Aorta (tissue), 5 donors: ENCODE measurements around the gene PTPRF. TPM values are rescaled to one million over a fixed set of nuclear protein-coding genes. Genes with fewer than 3 reads are reported as not detected.

ENCODE experiments used
- ATAC-seq: fragments of 200-7000 bp; cut with Tn5 transposase; one replicate; pipeline ENCODE4 v1.9.1; 2022; ENCODE audit warnings: moderate library complexity; ENCODE audit not compliant: low FRiP score
- DNase-seq, 2 donors: peaks; one replicate each; pipeline ENCODE4 v3.0.0-alpha.2; 2020
- H3K27ac ChIP-seq, 2 donors: one replicate each; pipeline ENCODE4 v1.5.1; 2013; ENCODE audit warnings: low read length in 2 of 2, mild to moderate bottlenecking in 2 of 2, moderate library complexity in 2 of 2, control low read depth in 1 of 2, inconsistent platforms in 1 of 2, low read depth in 1 of 2
- H3K27me3 ChIP-seq, 2 donors: one replicate each; pipeline ENCODE4 v1.6.1; 2013; ENCODE audit warnings: control low read depth in 1 of 2, low read length in 1 of 2, mild to moderate bottlenecking in 1 of 2, moderate library complexity in 1 of 2; ENCODE audit not compliant: insufficient read depth in 2 of 2, control insufficient read depth in 1 of 2
- H3K36me3 ChIP-seq, 2 donors: one replicate each; pipeline ENCODE4 v1.6.1; 2013; ENCODE audit warnings: control low read depth in 1 of 2, low read length in 1 of 2, mild to moderate bottlenecking in 1 of 2; ENCODE audit not compliant: insufficient read depth in 2 of 2, control insufficient read depth in 1 of 2
- H3K4me1 ChIP-seq, 2 donors: one replicate each; pipeline ENCODE4 v1.6.1; 2013; ENCODE audit warnings: low read length in 2 of 2, control low read depth in 1 of 2, mild to moderate bottlenecking in 1 of 2, moderate library complexity in 1 of 2; ENCODE audit not compliant: insufficient read depth in 2 of 2, control insufficient read depth in 1 of 2
- H3K4me3 ChIP-seq, 2 donors: one replicate each; pipeline ENCODE4 v1.5.1; 2013; ENCODE audit warnings: low read length in 2 of 2, control low read depth in 1 of 2, mild to moderate bottlenecking in 1 of 2
- H3K9me3 ChIP-seq: one replicate; pipeline ENCODE4 v1.6.1; 2013; ENCODE audit warnings: mild to moderate bottlenecking, low read length; ENCODE audit not compliant: control insufficient read depth
- WGBS, 2 donors: extraction: QIAGEN DNeasy Blood & Tissue Kit; methylation state at CpG; one replicate each; pipeline ENCODE4 v1.1.7; 2013; 5-methylcytosine and 5-hydroxymethylcytosine counted together
- intact Hi-C, 2 donors: fragments of 100-400 bp; cut with DNase I; formaldehyde crosslinking; loops; one replicate each; pipeline versions ENCODE4 v1.14.2 to v1.15.0; 2022
- polyA plus RNA-seq, 2 donors: library from polyadenylated mRNA; stranded (reverse); fragments of 200-250 nt; gene quantifications; one replicate each; pipeline ENCODE4 v1.2.3, GENCODE V29; 2013
- total RNA-seq, 2 donors: library from RNA; stranded (reverse); fragmentation: NEBNext Ultra II Directional; extraction: Animal tissue kit (Norgen Biotek cat#: 25700); gene quantifications; one replicate each; pipeline ENCODE4 v1.2.1, GENCODE V29; 2021
- donor health status: healthy with polysubstance abuse.
- donor health status: Bipolar disorder and iron deficiency.
- donor health status: DM: no; HTN: no; CAD: no.
- donor health status: DM: no; HTN: no; CAD: no.
- donor health status: DM: yes; HTN: yes; CAD: no.

The PTPRF gene
- total and polyA plus RNA-seq, 4 donors: 11.6 to 86.2 (median 40.6) TPM

GRCh38 chr1:43531107-43531905 lies 623 bp downstream of the PTPRF start:
- 1% methylated on average over 40 to 102 of the region's 102 CpGs for WGBS, 2 donors
- ATAC-seq: peak; percentile 65
- peak in 1 of 2 donors; percentile 84 for DNase-seq

GRCh38 chr1:43531906-43532584 lies 1.4 kb downstream of the PTPRF start:
- Histone ChIP-seq H3K27ac (peak overlapping the region in 1 of 2 donors; percentile 4), H3K36me3 (no peaks in the 10 kb centered on the region), H3K9me3 (no peaks in the 10 kb centered on the region), H3K27me3 (no peaks in the 10 kb centered on the region), H3K4me3 (peak overlapping the region; percentile 85 to 90), H3K4me1 (no peaks in the 10 kb centered on the region)
- DNase-seq (peak in 1 of 2 donors; percentile 66), ATAC-seq (no peak)
- intact Hi-C loops: loop anchor here (2.0 to 10.0 kb wide), 3 partner anchors 117 to 413 kb away; partner anchors contain the start of genes ARTN (in 1 of the 2) and IPO13 (in 1 of the 2)
- 16 to 31% methylated on average over 15 of the region's 15 CpGs for WGBS, 2 donors

More at GRCh38 chr1:43531107-43531905, 623 bp downstream of the PTPRF start:
- Histone ChIP-seq H3K9me3 (no peaks in the 10 kb centered on the region), H3K4me1 (no peaks in the 10 kb centered on the region), H3K36me3 (no peaks in the 10 kb centered on the region), H3K27me3 (no peaks in the 10 kb centered on the region), H3K27ac (no peak overlapping the region), H3K4me3 (peak overlapping the region; percentile 85 to 90)
- intact Hi-C loops: loop anchor here (2.0 to 10.0 kb wide), 3 partner anchors 117 to 413 kb away; partner anchors contain the start of genes ARTN (in 1 of the 2) and IPO13 (in 1 of the 2)

DNA sequence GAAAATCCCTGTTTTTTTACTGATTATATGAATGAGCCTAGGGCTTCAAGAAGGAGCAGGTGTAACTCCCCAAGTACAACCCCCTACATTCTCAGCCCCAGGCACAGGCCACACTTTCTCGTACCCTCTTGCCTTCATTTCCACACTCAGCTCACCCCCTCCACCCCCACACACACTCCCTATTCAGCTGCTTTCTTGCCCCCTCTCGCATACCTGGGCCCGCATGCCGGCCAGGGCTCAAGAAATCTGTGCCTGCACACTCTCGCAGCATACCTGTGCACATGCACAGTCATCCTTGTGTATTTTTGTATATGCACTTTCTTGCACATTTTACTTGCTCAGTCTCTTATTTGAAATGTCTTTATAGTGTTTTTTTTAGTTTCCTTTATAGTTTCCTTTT lies 2.0 kb downstream of the PTPRF start:
- no peak overlapping the region for H3K27ac ChIP-seq
- no peaks in the 10 kb centered on the region for H3K36me3 ChIP-seq
- H3K4me1 ChIP-seq: no peaks in the 10 kb centered on the region
- H3K4me3 ChIP-seq: no peak overlapping the region
- intact Hi-C loops: loop anchor here (10.0 kb wide), 2 partner anchors 402 to 412 kb away; partner anchors contain the start of genes ARTN (in 1 of the 2) and IPO13 (in 1 of the 2)
- DNase-seq (peak in 1 of 2 donors; percentile 12), ATAC-seq (no peak)
- no peaks in the 10 kb centered on the region for H3K9me3 ChIP-seq
- WGBS, 2 donors: 81 to 84% methylated on average over 5 of the region's 5 CpGs
- H3K27me3 ChIP-seq: no peaks in the 10 kb centered on the region

DNA sequence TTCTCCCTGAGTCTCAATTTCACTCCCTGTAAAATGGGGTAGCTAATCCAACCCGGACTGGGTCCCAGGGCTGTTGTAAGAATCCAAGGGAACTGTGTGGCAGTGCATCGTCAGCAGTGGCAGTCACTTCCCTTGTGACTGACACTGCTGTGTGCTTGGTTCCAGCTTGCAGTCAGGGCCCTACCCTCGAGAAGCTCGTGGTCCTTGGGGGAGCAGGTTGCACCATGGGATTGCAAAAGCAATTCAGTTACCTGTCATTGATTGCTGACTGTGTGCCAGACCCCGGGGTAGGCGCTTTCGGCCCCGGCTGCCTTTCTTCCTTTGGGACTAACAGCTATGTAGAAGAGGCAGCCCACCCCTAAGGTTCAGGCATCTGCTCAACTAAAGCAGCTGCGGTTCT lies 2.9 kb downstream of the PTPRF start:
- H3K4me1 ChIP-seq: no peaks in the 10 kb centered on the region
- DNase-seq: peak in 1 of 2 donors; percentile 67
- WGBS, 2 donors: 60 to 69% methylated on average over 9 of the region's 9 CpGs
- no peaks in the 10 kb centered on the region for H3K36me3 ChIP-seq
- ATAC-seq: no peak
- intact Hi-C loops: loop anchor here (10.0 kb wide), 2 partner anchors 401 to 411 kb away; partner anchors contain the start of genes ARTN (in 1 of the 2) and IPO13 (in 1 of the 2)
- no peak overlapping the region for H3K27ac ChIP-seq
- no peaks in the 10 kb centered on the region for H3K9me3 ChIP-seq
- no peak overlapping the region for H3K4me3 ChIP-seq
- H3K27me3 ChIP-seq: no peaks in the 10 kb centered on the region

DNA sequence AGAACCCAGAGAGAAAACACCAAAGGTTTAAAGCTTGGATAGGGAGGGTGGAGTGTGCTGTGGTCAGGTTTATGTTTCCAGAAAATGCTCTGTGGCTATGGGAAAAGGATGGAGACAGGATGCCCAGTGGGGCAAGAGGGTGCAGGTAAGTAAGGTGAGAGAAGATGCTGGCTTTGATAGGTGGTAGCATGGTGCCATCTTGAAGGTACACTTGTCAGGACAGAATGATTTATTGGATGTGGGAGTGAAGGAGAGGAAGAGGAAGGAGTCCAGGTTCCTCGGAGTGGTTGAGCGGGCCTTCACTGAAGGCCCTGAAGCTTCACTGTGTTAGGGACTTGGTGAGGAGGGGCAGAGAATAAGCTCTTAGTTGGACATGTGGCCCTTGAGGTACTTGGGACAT lies 3.6 kb downstream of the PTPRF start:
- Histone ChIP-seq H3K4me1 (no peaks in the 10 kb centered on the region), H3K27ac (no peak overlapping the region), H3K4me3 (no peak overlapping the region), H3K9me3 (no peaks in the 10 kb centered on the region), H3K27me3 (no peaks in the 10 kb centered on the region), H3K36me3 (no peaks in the 10 kb centered on the region)
- 88 to 89% methylated on average over 2 of the region's 2 CpGs for WGBS, 2 donors
- intact Hi-C loops: loop anchor here (10.0 kb wide), 2 partner anchors 401 to 411 kb away; partner anchors contain the start of genes ARTN (in 1 of the 2) and IPO13 (in 1 of the 2)
- no peak for ATAC-seq
- DNase-seq: no peak

GRCh38 chr1:43536196-43536863 lies 5.6 kb downstream of the PTPRF start:
- ATAC-seq: no peak
- WGBS, 2 donors: 92 to 93% methylated on average over 8 of the region's 8 CpGs
- DNase-seq: peak in 1 of 2 donors; percentile 61
- Histone ChIP-seq H3K4me3 (no peak overlapping the region), H3K4me1 (no peaks in the 10 kb centered on the region), H3K27me3 (no peaks in the 10 kb centered on the region), H3K36me3 (no peaks in the 10 kb centered on the region), H3K9me3 (no peaks in the 10 kb centered on the region), H3K27ac (no peak overlapping the region)
- intact Hi-C loops: loop anchor here (10.0 kb wide), 2 partner anchors 398 to 408 kb away; partner anchors contain the start of genes ARTN (in 1 of the 2) and IPO13 (in 1 of the 2)

- Histone ChIP-seq H3K4me3 (no peak overlapping the region), H3K27ac (no peak overlapping the region), H3K9me3 (no peaks in the 10 kb centered on the region), H3K27me3 (no peaks in the 10 kb centered on the region), H3K36me3 (no peaks in the 10 kb centered on the region), H3K4me1 (no peaks in the 10 kb centered on the region)
- WGBS, 2 donors: 83 to 87% methylated on average over 11 of the region's 11 CpGs
- DNase-seq: peak in 1 of 2 donors; percentile 35
- no peak for ATAC-seq
- intact Hi-C loops: loop anchor here (10.0 kb wide), 2 partner anchors 398 to 408 kb away; partner anchors contain the start of genes ARTN (in 1 of the 2) and IPO13 (in 1 of the 2)
These were observed 6.2 kb downstream of the PTPRF start for GRCh38 chr1:43536864-43537358.
